D721Med (cell line): ENCODE data around the gene PROB1.
A peak's percentile ranks its signal among the peaks of the same experiment; 100 is the strongest.

ENCODE experiments used
- DNase-seq: peaks from one replicate; pipeline ENCODE4 v3.0.0; 2011; ENCODE audit warnings: low spot score; ENCODE audit not compliant: insufficient read length
- FAIRE-seq: peaks from 2 replicates; lab custom pipeline; 2011; peaks lifted over from hg19 to GRCh38; lab: Jason Lieb, UNC
- TF ChIP-seq, protein P1 (sequence below): IDR thresholded peaks from 2 replicates; pipeline ENCODE4 v1.5.1; 2012; ENCODE audit warnings: mild to moderate bottlenecking, control low read depth; ENCODE audit not compliant: insufficient read depth; ENCODE audit errors: missing control alignments

The PROB1 gene

DNA sequence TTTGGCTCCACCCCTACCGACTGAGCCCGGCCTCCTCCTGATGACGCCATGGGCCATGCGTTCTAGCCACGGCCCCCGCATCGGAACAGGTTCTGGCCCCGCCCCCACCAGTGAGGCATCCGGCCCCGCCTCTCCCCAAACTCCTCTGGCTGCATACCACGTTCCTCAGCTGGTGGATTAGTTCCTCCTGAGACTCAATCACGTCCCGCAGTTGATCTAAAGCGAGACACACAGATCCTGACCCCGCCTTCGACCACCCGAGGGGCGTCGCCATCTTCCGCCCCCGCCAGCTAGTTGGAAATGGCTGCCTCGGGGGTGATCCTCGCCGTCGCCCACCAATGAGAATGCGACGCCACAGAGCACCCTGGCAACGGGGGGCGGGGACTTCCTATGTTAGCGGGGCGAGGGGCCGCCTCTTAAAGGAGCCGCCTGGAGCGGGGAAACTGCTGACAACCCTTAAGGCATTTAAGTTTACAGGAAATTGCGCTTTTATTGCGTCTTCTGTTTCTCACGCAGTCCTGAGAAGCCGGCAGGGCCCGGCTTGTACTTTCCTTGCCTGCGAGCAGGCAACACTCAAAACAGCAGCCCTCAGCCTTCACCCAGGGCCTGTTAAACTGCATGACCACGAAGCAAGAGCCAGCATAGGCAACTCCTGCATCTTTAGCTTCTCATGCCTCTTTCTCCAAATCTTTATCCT, 9.0 kb upstream of the PROB1 start, which contains the start of gene SPATA24:
TSS of gene SPATA24 (minus strand) at position 303 of the 697 bp plus-strand sequence. CDS start at position 274, 29 bp downstream.
- peak; percentile 90 for DNase-seq
- no peak for FAIRE-seq
- TF ChIP-seq, protein P1, sequence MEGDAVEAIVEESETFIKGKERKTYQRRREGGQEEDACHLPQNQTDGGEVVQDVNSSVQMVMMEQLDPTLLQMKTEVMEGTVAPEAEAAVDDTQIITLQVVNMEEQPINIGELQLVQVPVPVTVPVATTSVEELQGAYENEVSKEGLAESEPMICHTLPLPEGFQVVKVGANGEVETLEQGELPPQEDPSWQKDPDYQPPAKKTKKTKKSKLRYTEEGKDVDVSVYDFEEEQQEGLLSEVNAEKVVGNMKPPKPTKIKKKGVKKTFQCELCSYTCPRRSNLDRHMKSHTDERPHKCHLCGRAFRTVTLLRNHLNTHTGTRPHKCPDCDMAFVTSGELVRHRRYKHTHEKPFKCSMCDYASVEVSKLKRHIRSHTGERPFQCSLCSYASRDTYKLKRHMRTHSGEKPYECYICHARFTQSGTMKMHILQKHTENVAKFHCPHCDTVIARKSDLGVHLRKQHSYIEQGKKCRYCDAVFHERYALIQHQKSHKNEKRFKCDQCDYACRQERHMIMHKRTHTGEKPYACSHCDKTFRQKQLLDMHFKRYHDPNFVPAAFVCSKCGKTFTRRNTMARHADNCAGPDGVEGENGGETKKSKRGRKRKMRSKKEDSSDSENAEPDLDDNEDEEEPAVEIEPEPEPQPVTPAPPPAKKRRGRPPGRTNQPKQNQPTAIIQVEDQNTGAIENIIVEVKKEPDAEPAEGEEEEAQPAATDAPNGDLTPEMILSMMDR, result no peak

DNA sequence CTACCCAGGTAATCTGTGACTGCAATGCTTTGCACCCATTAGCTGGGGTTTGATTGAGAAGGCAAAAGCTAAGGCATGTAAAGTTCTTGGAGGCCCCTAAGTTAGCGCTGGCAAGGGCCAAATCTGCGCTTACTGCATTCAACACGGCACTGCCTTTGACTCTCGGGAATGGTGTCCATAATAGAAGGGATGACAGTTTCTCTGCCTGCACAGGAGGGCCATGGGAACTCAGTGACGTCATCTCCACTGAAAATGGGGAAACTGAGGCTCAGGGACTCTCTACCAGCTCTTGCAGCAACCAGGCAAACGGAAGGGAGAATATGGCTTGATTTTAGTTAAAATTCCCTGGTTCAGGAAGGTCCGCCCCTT, 8.5 kb upstream of the PROB1 start:
- no peak for DNase-seq
- no peak for FAIRE-seq
- TF ChIP-seq, protein P1, result no peak

DNA sequence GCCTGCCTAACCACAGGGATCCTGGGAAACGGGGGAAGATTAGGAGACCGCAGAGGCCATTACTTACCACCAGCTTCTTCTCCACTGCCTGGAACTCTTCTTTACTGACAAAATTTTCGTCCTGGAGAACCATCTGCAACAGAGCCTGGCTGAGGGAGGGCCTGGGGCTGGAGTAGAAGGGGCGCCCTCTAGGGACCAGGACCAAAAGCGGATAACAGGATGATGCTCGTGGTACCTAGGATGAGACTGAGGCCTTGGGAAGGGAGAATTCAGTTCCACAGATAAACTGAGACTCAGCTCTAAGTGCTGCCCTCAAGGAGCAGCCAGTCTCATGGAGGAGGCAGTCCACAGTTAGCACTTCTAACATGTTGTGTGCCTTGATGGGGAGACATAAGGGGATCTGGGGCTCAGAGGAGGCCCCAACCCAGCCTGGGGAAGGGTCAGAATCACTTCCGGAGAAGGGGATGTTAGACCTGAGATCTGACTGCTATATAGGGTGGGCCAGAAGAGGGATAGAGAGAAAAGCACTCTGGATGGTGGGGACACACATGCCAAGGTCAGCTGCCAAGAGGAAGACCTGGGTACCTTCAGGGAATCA, 7.8 kb upstream of the PROB1 start:
- TF ChIP-seq, protein P1, result peak; percentile 49
- DNase-seq (no peak), FAIRE-seq (no peak)

DNA sequence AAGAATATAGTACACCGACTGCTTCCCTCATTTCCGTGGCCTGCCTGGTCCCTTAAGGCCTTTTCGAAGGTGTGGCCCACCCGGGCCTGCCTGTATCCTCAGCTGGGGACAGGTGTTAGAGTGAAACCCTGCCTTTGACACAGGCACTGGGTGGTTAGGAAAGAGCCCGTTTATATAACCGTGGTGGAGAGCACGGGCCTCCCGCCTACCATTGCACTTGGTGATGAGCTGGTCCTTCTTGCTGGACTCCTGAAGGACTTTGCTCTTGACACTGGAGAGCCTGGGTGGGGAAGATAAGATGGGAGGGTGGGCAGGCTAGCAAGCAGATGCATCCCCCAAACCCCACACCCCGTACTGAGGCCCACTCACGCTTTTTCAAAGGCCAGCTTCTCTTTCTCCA, 6.6 kb upstream of the PROB1 start:
- no peak for DNase-seq
- FAIRE-seq, result no peak
- TF ChIP-seq, protein P1, result no peak

DNA sequence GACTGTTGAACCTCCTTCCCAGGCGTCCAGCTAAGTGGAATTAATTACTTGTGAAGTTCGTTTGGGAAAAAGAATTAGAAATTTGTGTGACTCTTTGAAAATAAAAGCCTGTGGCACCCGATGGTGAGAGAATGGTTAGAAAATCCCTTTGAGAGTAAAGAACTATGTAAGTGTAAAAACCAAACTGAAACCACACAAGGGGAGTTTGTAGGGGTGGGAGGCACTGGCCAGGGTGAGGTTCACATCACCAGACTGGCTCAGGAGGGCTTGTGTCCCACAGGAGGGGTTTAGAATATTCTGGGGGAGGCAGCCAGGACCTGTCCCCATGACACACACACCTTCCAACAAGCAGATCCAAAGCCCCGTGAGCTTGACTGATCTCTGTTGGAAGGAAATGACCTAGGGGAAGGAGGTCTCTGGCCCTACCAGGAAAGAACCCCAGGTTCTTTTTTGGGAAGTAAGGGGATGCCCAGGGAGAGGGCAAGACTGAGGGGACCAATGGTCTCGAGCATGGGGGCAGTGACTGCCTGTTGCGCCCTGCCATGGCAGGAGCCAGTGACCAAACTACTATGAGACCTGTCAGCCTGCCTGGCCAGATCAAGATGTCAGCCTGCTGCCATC, 4.7 kb upstream of the PROB1 start:
- TF ChIP-seq, protein P1, result no peak
- FAIRE-seq, result no peak

DNA sequence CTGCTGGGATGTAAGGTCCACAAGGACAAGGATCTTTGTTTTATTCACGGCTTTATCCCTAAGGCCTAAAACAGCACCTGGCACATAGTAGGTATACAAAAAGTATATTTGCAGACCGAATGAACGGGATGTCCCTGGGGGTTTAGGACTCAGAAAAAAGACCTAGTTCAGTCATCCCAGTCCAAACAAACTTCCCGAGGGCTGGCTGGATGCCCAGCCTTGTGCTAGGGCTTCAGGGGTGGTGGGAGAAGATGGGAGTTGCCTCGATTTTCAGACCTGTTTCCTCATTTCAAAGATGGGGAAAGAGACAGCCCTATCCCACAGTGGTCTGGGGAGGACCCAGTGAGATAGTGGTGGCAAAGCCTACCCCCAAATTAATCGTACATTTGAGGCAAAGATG, 3.0 kb upstream of the PROB1 start:
- TF ChIP-seq, protein P1, result no peak
- no peak for FAIRE-seq
- no peak for DNase-seq

More for the DNA sequence above, 4.7 kb upstream of the PROB1 start:
- no peak for DNase-seq
